HFFc6 (cell line): ENCODE data around the gene C14orf39. TPM values are rescaled to one million over a fixed set of nuclear protein-coding genes. Genes with fewer than 3 reads are reported as not detected.

Source experiments
- DNase-seq: peaks from one replicate; pipeline ENCODE4 v3.0.0-alpha.2; 2018
- H3K27ac Mint-ChIP-seq: 2 replicates; pipeline ENCODE4 v1.8.0; 2020; ENCODE audit warnings: mild to moderate bottlenecking, mixed read lengths
- H3K27me3 Mint-ChIP-seq: 2 replicates; pipeline ENCODE4 v1.8.0; 2021; ENCODE audit warnings: mild to moderate bottlenecking, moderate library complexity, mixed read lengths; ENCODE audit not compliant: insufficient read depth
- H3K36me3 Mint-ChIP-seq: 2 replicates; pipeline ENCODE4 v1.8.0; 2021; ENCODE audit warnings: low read depth, mixed read lengths
- H3K4me1 Mint-ChIP-seq: 2 replicates; pipeline ENCODE4 v1.8.0; 2020; ENCODE audit warnings: low read depth, mixed read lengths
- H3K4me3 Mint-ChIP-seq: 2 replicates; pipeline ENCODE4 v1.8.0; 2020; ENCODE audit warnings: mild to moderate bottlenecking, moderate library complexity, mixed read lengths
- H3K9me3 Mint-ChIP-seq: 2 replicates; pipeline ENCODE4 v1.8.0; 2020; ENCODE audit warnings: mild to moderate bottlenecking, mixed read lengths
- CTCF ChIP-seq: fragments of 200-600 bp; sonication (generic); IDR thresholded peaks from 2 replicates; pipeline ENCODE4 v1.5.0; 2021; ENCODE audit warnings: antibody characterized with exemption, mild to moderate bottlenecking
- total RNA-seq, 6 experiments: library from RNA; stranded (reverse); fragmentation: NEBNext Ultra II Directional; extraction: Animal tissue kit (Norgen Biotek cat#: 25700); gene quantifications; 2 replicates in 1 of 6; 3 replicates in 5 of 6; pipeline ENCODE4 v1.2.3, GENCODE V29; 2021

C14orf39 gene
- total RNA-seq, 6 experiments from 2014 or later = not detected

- no peak overlapping the region for H3K4me3 Mint-ChIP-seq
- no peak for TF ChIP-seq CTCF
- peaks cover 4% of the 10 kb centered on the region; the same call in 1 of the 2 replicates for H3K9me3 Mint-ChIP-seq
- DNase-seq = no peak
- H3K4me1 Mint-ChIP-seq = no peaks in the 10 kb centered on the region
- H3K27ac Mint-ChIP-seq = no peak overlapping the region
- H3K36me3 Mint-ChIP-seq = no peaks in the 10 kb centered on the region
- H3K27me3 Mint-ChIP-seq = peaks cover 58% of the 10 kb centered on the region
Observed at GRCh38 chr14:60509438-60510253, 23.8 kb upstream of the C14orf39 start.

- H3K36me3 Mint-ChIP-seq = no peaks in the 10 kb centered on the region
- no peak for DNase-seq
- H3K9me3 Mint-ChIP-seq = peaks cover 4% of the 10 kb centered on the region; the same call in 1 of the 2 replicates
- no peak for TF ChIP-seq CTCF
- H3K27me3 Mint-ChIP-seq = peaks cover 52% of the 10 kb centered on the region
- no peaks in the 10 kb centered on the region for H3K4me1 Mint-ChIP-seq
- no peak within 1 kb of the TSS for H3K4me3 Mint-ChIP-seq
- H3K27ac Mint-ChIP-seq = no peak within 1 kb of the TSS
Observed at GRCh38 chr14:60508707-60509437, 23.0 kb upstream of the C14orf39 start, which contains the start of gene SIX6. Gene SIX6, plus strand, starts transcription at chr14:60509146. Its CDS starts 253 bp downstream, at chr14:60509399.

GRCh38 chr14:60508363-60508706 is 22.5 kb upstream of the C14orf39 start:
- peaks cover 56% of the 10 kb centered on the region for H3K27me3 Mint-ChIP-seq
- H3K9me3 Mint-ChIP-seq = peaks cover 4% of the 10 kb centered on the region; the same call in 1 of the 2 replicates
- H3K27ac Mint-ChIP-seq = no peak overlapping the region
- no peaks in the 10 kb centered on the region for H3K36me3 Mint-ChIP-seq
- TF ChIP-seq CTCF = no peak
- H3K4me1 Mint-ChIP-seq = no peaks in the 10 kb centered on the region
- DNase-seq = no peak
- no peak overlapping the region for H3K4me3 Mint-ChIP-seq

GRCh38 chr14:60506985-60507829 is 21.3 kb upstream of the C14orf39 start:
- no peak for DNase-seq
- no peak for TF ChIP-seq CTCF
- no peak overlapping the region for H3K4me3 Mint-ChIP-seq
- H3K9me3 Mint-ChIP-seq = peaks cover 4% of the 10 kb centered on the region; the same call in 1 of the 2 replicates
- no peaks in the 10 kb centered on the region for H3K36me3 Mint-ChIP-seq
- H3K27ac Mint-ChIP-seq = no peak overlapping the region
- H3K4me1 Mint-ChIP-seq = no peaks in the 10 kb centered on the region
- peaks cover 54% of the 10 kb centered on the region for H3K27me3 Mint-ChIP-seq

- H3K4me3 Mint-ChIP-seq = no peak overlapping the region
- H3K27me3 Mint-ChIP-seq = peaks cover 48% of the 10 kb centered on the region
- peaks cover 4% of the 10 kb centered on the region; the same call in 1 of the 2 replicates for H3K9me3 Mint-ChIP-seq
- DNase-seq = no peak
- H3K36me3 Mint-ChIP-seq = no peaks in the 10 kb centered on the region
- TF ChIP-seq CTCF = no peak
- H3K4me1 Mint-ChIP-seq = no peaks in the 10 kb centered on the region
- no peak overlapping the region for H3K27ac Mint-ChIP-seq
Observed at GRCh38 chr14:60506462-60506984, 20.7 kb upstream of the C14orf39 start.
